BE2C (cell line): Measurements from ENCODE around the gene ATXN7L1.

ENCODE experiments used
- DNase-seq: peaks from one replicate; pipeline ENCODE4 v3.0.0-alpha.2; 2020
- H3K27me3 ChIP-seq: fragments of 250-450 bp; sonication (Bioruptor Pico); 2 replicates; pipeline ENCODE4 v1.5.1; 2020; ENCODE audit warnings: mild to moderate bottlenecking
- H3K36me3 ChIP-seq: fragments of 250-450 bp; sonication (Bioruptor Pico); 2 replicates; pipeline ENCODE4 v1.5.1; 2020; ENCODE audit warnings: mild to moderate bottlenecking
- H3K4me1 ChIP-seq: fragments of 250-450 bp; sonication (Bioruptor Pico); 2 replicates; pipeline ENCODE4 v1.5.1; 2020
- H3K4me3 ChIP-seq: 2 replicates; pipeline ENCODE4 v1.5.1; 2011; ENCODE audit warnings: low read depth, low read length
- H3K9me3 ChIP-seq: fragments of 250-450 bp; sonication (Bioruptor Pico); 2 replicates; pipeline ENCODE4 v1.5.1; 2020
- TF ChIP-seq, protein P1 (sequence below): IDR thresholded peaks from 2 replicates; pipeline ENCODE4 v1.5.1; 2012; ENCODE audit warnings: mild to moderate bottlenecking, low read depth, low read length

The ATXN7L1 gene

DNA sequence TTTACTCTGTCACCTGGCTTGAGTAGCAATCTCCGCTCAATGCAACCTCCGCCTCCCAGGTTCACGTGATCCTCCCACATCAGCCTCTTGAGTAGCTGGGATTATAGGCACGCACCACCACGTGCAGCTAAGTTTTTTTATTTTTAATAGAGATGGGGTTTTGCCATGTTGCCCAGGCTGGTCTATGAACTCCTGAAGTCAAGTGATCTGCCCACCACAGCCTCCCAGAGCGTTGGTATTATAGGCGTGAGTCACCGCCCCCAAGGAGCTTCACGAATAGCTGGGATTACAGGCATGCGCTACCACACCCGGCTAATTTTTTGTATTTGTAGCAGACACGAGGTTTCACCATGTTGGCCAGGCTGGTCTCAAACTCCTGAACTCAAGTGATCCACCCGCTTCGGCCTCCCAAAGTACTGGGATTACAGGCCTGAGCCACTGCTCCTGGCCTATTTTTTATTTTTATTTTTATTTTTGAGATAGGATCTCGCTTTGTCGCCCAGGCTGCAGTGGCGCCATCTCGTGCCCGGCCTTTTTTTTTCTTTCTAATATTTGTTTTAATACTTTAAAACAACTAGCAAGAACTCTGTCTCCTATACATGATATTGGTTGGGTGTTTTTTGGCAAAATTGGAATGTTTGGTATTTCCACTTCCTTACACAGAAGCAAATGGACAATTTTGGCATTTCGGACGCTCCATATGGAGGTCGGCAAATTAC, 296.2 kb downstream of the ATXN7L1 start:
- Histone ChIP-seq H3K9me3 (no peaks in the 10 kb centered on the region), H3K27me3 (no peaks in the 10 kb centered on the region), H3K4me3 (peak overlapping the region; percentile 86), H3K4me1 (no peaks in the 10 kb centered on the region), H3K36me3 (no peaks in the 10 kb centered on the region)
- TF ChIP-seq, protein P1, sequence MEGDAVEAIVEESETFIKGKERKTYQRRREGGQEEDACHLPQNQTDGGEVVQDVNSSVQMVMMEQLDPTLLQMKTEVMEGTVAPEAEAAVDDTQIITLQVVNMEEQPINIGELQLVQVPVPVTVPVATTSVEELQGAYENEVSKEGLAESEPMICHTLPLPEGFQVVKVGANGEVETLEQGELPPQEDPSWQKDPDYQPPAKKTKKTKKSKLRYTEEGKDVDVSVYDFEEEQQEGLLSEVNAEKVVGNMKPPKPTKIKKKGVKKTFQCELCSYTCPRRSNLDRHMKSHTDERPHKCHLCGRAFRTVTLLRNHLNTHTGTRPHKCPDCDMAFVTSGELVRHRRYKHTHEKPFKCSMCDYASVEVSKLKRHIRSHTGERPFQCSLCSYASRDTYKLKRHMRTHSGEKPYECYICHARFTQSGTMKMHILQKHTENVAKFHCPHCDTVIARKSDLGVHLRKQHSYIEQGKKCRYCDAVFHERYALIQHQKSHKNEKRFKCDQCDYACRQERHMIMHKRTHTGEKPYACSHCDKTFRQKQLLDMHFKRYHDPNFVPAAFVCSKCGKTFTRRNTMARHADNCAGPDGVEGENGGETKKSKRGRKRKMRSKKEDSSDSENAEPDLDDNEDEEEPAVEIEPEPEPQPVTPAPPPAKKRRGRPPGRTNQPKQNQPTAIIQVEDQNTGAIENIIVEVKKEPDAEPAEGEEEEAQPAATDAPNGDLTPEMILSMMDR, result peak; percentile 32; the same call in 1 of the 2 replicates
- peak; percentile 20 for DNase-seq

DNA sequence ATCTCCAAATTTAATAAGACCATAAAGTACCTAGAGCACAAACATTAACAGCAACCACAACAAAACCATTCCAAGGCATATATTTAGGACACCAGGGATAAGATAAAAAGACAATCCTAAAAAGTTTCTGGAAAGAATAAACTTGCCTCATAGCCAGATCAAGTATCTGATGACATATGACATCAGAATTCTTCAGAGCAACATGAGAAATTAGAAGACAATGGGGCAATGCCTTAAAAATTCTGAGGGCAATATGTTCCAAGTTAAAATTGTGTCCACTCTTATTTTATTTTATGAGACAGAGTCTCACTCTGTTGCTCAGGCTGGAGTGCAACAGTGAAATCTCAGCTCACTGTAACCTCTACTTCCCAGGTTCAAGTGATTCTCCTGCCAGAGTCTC, 297.9 kb downstream of the ATXN7L1 start:
- TF ChIP-seq, protein P1, result no peak

DNA sequence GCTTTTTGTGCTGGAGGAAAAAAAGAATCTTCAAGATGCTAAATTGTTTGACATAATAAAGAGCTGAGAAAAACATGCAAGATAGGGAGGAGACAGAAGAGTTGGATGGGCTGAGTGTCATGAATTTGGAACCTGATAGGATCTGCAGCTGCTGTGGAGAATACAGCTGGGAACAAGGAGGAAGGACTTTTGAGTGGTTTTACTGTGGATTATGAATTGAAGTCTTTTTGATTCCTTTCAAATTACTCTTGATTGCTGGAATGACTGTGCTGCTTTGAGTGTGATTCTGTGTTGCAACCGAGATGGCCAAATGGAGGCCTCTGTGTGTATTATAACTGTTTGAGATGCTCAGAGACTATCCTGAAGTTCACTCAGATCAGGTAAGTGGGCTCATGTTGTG, 299.1 kb downstream of the ATXN7L1 start:
- TF ChIP-seq, protein P1, result no peak
- H3K27me3 ChIP-seq, result no peaks in the 10 kb centered on the region
- DNase-seq, result no peak
- no peak overlapping the region for H3K4me3 ChIP-seq
- no peaks in the 10 kb centered on the region for H3K9me3 ChIP-seq
- H3K36me3 ChIP-seq, result no peaks in the 10 kb centered on the region
- no peaks in the 10 kb centered on the region for H3K4me1 ChIP-seq

More for the DNA sequence above, 297.9 kb downstream of the ATXN7L1 start:
- H3K9me3 ChIP-seq, result no peaks in the 10 kb centered on the region
- H3K4me3 ChIP-seq, result no peak overlapping the region
- DNase-seq, result no peak
- H3K27me3 ChIP-seq, result no peaks in the 10 kb centered on the region
- H3K4me1 ChIP-seq, result no peaks in the 10 kb centered on the region
- no peaks in the 10 kb centered on the region for H3K36me3 ChIP-seq

DNA sequence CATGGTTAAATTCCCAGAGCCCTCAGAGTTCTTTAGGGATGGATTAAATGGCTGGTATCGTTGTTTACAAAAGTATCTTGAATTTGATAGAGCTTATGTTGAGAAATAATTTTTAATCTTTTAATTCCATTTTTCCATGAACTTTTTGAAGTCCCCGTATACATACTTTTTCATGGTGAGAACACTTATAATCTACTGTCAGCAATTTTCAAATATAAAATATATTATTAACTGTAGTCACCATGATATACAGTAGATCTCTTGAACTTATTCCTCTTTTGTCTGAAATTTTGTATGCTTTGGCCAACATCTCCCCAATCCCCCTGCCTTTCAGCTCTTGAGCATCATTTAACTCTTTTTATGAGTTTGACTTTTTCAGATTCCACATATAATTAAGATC, 304.5 kb downstream of the ATXN7L1 start:
- H3K36me3 ChIP-seq, result peaks cover 14% of the 10 kb centered on the region
- no peaks in the 10 kb centered on the region for H3K4me1 ChIP-seq
- DNase-seq, result no peak
- TF ChIP-seq, protein P1, result no peak
- H3K9me3 ChIP-seq, result no peaks in the 10 kb centered on the region
- no peak overlapping the region for H3K4me3 ChIP-seq
- no peaks in the 10 kb centered on the region for H3K27me3 ChIP-seq

DNA sequence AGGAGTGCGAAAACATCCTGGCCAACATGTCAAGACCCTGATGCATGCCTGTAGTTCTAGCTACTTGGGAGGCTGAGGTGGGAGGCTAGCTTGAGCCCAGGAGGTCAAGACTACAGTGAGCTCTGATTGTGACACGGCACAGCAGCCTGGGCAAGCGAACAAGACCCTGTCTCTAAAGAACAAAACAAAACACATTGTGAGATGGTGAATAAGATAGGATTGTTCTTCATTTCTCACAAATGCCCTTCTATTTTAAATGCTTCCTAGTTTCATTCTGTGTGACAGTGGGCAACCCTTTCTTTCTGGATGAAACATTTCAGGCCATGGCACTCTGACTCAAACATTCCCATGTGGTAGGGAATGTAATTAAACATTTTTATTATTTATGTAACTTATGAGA, 308.6 kb downstream of the ATXN7L1 start:
- no peak for DNase-seq
- Histone ChIP-seq H3K36me3 (peaks cover 37% of the 10 kb centered on the region), H3K4me3 (no peak overlapping the region), H3K4me1 (no peaks in the 10 kb centered on the region), H3K9me3 (no peaks in the 10 kb centered on the region), H3K27me3 (no peaks in the 10 kb centered on the region)
- TF ChIP-seq, protein P1, result no peak

DNA sequence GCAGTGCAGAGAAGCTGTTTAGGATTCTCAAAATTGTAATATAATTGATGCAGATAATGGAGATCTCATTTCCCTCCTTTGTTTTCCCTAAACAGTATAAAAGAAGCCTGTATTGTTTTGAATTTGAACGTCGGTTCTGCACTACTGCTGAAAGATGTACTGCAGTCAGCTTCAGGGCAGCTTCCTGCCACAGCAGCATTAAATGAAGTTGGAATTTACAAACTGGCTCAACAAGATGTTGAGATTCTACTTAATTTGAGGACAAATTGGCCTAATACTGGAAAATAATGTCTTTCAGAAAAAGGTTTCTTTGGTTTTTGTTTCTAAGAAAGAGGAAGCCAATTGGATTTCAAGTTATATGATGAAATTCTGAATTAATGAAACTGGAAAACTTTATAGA, 309.4 kb downstream of the ATXN7L1 start:
- H3K4me3 ChIP-seq, result no peak overlapping the region
- TF ChIP-seq, protein P1, result no peak
- H3K27me3 ChIP-seq, result no peaks in the 10 kb centered on the region
- DNase-seq, result no peak
- H3K4me1 ChIP-seq, result no peaks in the 10 kb centered on the region
- H3K9me3 ChIP-seq, result no peaks in the 10 kb centered on the region
- H3K36me3 ChIP-seq, result peaks cover 44% of the 10 kb centered on the region
